GOT3 (cell line): Measurements from ENCODE around the gene MFSD11.
"Not testable (repeated sequence)": the region's sequence is repeated elsewhere in the genome, so short reads cannot be mapped to it uniquely, and the experiment has no call there.

Experiments used
- DNase-seq: peaks from one replicate; lab custom pipeline; 2025; ENCODE audit warnings: mixed read lengths; lab: John Stamatoyannopoulos, UW

Gene MFSD11

GRCh38 chr17:76748657-76749056 is 10.7 kb downstream of the MFSD11 start:
- DNase-seq = no peak

GRCh38 chr17:76751416-76751993 is 13.6 kb downstream of the MFSD11 start:
- DNase-seq = no peak

- DNase-seq = no peak
Measured at GRCh38 chr17:76752006-76752405, 14.1 kb downstream of the MFSD11 start.

- DNase-seq = no peak
Measured at GRCh38 chr17:76753061-76753961, 15.4 kb downstream of the MFSD11 start.

GRCh38 chr17:76755285-76755684 is 17.4 kb downstream of the MFSD11 start:
- no peak for DNase-seq

- DNase-seq = no peak
Measured at GRCh38 chr17:76757256-76757655, 19.3 kb downstream of the MFSD11 start.

GRCh38 chr17:76758570-76758969 is 20.7 kb downstream of the MFSD11 start:
- no peak for DNase-seq

GRCh38 chr17:76772842-76773525 is 35.1 kb downstream of the MFSD11 start:
- no peak for DNase-seq

- DNase-seq = no peak
Measured at GRCh38 chr17:76775021-76775600, 37.2 kb downstream of the MFSD11 start.

- DNase-seq = no peak
Measured at GRCh38 chr17:76781056-76781982, 43.4 kb downstream of the MFSD11 start.

- DNase-seq = no peak
Measured at GRCh38 chr17:76783146-76783545, 45.2 kb downstream of the MFSD11 start.

GRCh38 chr17:76784926-76785325 is 47.0 kb downstream of the MFSD11 start:
- DNase-seq = no peak

GRCh38 chr17:76787866-76788265 is 49.9 kb downstream of the MFSD11 start:
- DNase-seq = not testable (repeated sequence)

- DNase-seq = no peak
Measured at GRCh38 chr17:76789235-76789788, 51.4 kb downstream of the MFSD11 start.

- DNase-seq = no peak
Measured at GRCh38 chr17:76791053-76791980, 53.4 kb downstream of the MFSD11 start.

- DNase-seq = no peak
Measured at GRCh38 chr17:76792348-76792747, 54.4 kb downstream of the MFSD11 start.

- no peak for DNase-seq
Measured at GRCh38 chr17:76793775-76794174, 55.9 kb downstream of the MFSD11 start.

- DNase-seq = no peak
Measured at GRCh38 chr17:76796081-76796480, 58.2 kb downstream of the MFSD11 start.

GRCh38 chr17:76797241-76797840 is 59.4 kb downstream of the MFSD11 start:
- no peak for DNase-seq

- DNase-seq = no peak
Measured at GRCh38 chr17:76801706-76802105, 63.8 kb downstream of the MFSD11 start.
